ENCODE measurements around the gene HSP90AB1. TPM values are rescaled to one million over a fixed set of nuclear protein-coding genes. Genes with fewer than 3 reads are reported as not detected.
A peak's percentile ranks its signal among the peaks of the same experiment; 100 is the strongest.

The HSP90AB1 gene
- total RNA-seq, 1 donor from 2014 or later = 873 TPM

DNA sequence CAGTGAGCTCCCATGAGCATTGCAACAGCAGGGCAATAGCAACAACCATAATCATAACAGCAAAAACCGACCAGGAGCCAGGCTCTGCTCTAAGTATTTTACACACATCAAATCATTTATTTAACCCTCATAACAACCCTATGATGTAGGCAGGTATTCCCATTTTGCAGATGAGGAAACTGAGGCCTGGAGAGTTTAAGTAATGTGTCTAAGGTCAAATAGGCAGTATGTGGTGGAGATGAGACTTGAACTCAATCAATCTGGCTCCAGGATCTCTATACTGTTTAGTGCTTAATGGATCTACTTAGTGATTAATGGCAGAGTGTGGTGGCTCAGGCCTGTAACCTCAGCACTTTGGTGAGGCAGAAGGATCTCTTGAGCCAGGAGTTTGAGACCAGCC is 26.7 kb downstream of the HSP90AB1 start:
- intact Hi-C loops (cut with micrococcal nuclease) = no loop called here
- no peak for ATAC-seq

DNA sequence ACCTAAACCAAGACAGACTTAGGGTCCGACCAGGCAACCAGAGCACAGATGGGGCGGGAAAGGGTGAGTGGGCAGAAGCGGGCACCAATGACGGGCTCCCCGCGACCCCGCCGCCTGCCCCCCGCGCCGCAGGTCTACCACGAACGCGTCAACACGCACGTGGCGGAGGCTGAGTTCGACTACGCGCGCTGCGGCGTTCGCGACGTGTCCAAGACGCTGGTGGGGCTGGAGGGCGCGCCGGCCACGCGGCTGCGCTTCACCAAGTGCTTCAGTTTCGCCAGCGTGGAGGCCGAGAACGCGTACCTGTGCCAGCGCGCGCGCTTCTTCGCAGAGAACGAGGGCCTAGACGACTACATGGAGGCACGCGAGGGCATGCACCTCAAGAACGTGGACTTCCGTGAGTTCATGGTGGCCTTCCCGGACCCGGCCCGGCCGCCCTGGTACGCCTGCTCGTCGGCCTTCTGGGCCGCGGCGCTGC is 28.4 kb downstream of the HSP90AB1 start:
- intact Hi-C loops (cut with micrococcal nuclease) = no loop called here
- DNase-seq = no peak
- ATAC-seq = no peak

More for the DNA sequence above, 26.7 kb downstream of the HSP90AB1 start:
- no peak for DNase-seq

DNA sequence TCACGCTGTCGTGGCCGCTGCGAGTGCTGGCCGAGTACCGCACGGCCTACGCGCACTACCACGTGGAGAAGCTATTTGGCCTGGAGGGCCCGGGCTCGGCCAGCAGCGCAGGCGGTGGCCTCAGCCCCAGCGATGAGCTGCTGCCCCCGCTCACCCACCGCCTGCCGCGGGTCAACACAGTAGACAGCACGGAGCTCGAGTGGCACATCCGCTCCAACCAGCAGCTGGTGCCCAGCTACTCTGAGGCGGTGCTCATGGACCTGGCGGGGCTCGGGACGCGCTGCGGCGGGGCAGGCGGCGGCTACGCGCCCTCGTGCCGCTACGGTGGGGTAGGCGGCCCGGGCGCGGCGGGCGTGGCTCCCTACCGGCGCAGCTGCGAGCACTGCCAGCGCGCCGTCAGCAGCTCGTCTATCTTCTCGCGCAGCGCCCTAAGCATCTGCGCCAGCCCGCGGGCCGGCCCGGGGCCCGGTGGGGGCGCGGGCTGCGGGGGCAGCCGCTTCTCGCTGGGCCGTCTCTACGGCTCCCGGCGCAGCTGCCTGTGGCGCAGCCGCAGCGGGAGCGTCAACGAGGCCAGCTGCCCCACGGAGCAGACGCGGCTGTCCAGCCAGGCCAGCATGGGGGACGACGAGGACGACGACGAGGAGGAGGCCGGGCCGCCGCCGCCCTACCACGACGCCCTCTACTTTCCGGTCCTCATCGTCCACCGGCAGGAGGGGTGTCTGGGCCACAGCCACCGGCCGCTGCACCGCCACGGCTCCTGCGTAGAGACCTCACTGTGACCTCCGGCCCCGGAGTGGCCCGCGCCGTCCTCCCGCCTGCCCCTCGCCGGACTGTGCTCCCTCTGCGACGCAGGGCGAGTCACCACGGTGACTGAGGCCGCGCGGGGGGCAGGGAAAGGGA is 29.1 kb downstream of the HSP90AB1 start:
- intact Hi-C loops (cut with micrococcal nuclease) = no loop called here
- peak; percentile 75 for ATAC-seq
- DNase-seq = peak; percentile 49

DNA sequence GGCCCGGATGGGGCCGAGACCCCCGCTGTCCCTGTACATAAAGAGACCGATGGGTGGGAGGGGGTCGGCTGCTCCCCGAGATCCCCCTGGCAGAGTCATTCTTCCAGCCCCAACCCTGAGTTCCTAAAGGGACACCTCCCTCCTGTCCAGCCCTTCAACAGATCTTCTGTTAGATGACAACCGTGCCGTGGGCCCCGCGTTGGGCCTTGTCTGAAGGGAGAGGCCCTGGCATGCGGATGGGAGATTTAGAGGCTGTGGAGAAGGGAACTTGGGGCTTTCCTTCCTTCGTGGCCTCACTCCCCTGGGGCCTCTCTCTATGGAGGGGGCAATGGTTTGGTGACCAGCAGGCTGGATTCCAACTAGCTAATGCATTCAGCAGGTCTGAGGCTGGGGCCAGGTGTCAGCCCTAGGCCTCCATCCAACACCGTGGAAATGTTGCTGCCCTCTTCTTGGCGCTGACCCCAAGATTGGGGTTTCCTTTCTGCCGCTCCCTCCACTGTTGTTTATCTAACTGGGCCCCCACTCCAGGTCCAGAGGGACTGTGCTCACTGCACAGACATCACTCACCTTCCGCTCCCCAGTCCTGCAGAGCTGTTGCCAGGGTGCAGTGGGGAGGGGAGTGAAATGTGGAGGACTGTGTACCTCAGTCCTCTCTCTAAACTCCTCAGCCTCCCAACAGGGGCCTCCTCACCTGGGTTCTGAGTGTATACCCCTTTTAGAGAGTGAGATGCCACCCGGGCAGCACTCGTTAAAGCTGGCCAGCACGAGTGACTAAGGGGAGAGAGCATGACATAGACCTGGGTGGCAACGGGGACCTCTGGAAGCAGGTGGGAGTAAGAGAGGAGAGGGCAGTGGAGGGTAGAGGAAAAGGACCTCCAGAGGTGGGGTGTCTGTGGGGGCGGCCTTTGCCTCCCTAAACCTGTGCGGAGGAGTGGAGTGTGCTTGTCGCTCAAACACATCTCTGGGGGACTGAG is 30.1 kb downstream of the HSP90AB1 start:
- DNase-seq (no peak), ATAC-seq (no peak)
- intact Hi-C loops (cut with micrococcal nuclease) = no loop called here

DNA sequence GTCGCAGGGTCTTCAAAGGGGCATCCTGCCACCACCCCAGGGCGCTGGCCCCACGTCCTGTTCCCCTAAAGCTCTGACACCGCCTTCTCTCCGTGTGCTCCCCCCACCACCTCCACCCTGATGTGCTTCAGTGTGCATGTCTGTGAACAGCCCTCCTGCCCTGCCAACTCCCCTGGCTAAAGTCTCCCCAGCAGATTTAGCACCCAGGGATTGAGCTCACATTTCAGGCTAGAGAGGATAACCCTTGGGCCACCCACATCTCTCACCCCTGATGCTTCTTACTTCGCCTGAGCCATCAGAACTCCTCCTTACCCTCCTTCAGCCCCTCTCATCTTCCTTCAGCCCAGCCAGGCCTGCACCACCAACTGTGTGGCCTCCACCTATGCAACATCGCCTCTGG is 30.9 kb downstream of the HSP90AB1 start:
- intact Hi-C loops (cut with micrococcal nuclease) = no loop called here
- DNase-seq = no peak
- no peak for ATAC-seq

DNA sequence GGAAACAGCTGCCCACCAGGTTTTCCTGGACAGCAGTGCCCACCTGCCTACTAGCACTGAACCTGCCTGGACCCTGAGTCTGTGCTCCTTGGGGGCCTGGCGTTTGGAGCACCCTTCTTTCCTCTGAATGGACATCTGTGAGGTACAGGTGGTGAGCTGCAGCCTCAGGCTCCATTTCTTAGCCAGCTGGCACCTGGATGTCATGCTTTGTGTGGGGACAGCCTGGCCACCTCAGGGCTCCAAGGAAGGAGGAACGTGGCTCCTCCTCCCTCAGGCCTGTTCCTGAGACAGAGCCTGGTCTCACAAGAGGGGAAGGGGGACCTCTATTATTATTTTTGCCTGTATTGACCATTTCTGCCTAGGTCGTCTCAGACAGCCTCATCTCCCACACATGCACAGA is 31.4 kb downstream of the HSP90AB1 start:
- DNase-seq (no peak), ATAC-seq (no peak)
- intact Hi-C loops (cut with micrococcal nuclease) = no loop called here

DNA sequence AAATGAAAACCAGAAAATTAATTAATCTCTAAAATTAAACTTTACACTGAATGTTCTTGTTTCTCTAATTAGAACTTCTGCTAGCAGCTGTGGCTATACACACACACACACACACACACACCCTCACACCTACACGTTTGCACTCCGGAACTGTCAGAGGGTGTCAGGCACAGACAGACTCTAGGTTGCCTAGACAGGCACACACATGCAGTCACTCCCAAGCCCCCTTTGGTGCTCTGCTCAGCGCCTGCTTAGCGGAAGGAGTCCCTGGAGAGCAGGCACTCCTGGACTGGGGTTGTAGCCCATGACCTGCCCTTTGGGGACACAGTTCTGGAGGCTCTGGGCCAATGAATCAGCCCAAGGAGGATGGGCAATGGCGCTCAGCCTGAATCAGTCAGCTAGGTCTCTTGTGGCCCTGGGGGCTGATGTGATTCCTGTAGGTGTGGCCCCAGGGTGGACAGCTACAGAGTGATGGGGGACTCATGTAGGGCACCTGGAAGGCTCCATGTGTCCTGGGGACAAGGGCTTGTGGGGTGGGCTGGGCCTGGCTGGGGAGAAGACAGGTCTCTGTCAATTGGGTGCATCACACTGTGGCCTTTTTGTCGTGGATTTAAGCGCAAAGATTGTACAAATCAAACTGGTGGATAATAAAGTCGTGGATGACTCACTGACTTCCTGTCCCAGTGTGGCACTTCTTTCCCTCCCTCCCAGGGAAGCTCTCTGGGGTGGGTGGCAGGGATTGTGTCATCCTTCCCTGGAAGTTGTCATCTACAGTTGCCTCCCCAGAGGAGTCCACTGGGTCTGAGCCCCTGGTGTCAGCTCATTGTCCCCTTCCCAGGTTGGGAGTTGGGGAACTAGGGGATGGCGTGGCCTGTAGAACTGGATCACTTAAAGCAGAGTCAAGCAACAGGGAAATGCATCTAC is 32.1 kb downstream of the HSP90AB1 start:
- no peak for ATAC-seq
- DNase-seq = no peak
- intact Hi-C loops (cut with micrococcal nuclease) = no loop called here

DNA sequence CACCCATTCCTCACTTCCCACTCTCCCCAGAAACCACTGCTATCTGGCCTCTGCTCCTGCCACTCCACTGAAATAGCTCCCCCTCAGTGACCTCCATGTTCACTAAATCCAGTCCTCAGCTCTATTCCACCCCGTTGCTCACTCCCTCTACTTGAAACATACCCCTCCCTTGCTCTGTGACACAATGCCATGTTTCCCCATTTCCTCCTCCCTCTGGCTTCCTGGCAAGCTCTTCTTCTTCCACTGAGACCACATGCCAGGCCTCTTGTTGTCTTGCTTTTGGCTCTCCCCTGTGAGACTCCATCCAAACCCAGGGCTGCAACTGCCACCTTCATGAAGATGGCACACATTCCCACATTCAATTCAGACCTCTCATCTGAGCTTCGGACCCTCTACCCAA is 37.2 kb downstream of the HSP90AB1 start:
- DNase-seq (no peak), ATAC-seq (no peak)
- intact Hi-C loops (cut with micrococcal nuclease) = no loop called here

DNA sequence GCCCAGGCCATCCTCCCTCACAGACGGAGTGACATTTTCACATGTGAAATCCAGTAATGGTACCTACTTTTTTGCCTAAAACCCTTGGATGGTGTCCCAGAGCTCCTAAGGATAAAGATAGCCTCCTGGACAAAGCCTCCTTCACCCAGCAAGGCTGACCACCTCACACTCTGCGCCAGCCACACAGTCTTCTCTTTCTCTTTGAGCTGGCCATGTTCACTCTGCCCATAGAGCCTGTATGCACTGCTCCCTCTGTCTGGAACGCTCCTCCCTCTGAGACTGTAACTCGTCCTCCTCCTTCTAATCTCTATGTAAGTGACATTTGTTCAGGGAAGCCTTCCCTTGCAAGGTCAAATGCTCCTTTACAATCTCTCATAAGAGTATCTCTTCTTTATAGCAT is 38.0 kb downstream of the HSP90AB1 start:
- DNase-seq (no peak), ATAC-seq (no peak)
- intact Hi-C loops (cut with micrococcal nuclease) = no loop called here

DNA sequence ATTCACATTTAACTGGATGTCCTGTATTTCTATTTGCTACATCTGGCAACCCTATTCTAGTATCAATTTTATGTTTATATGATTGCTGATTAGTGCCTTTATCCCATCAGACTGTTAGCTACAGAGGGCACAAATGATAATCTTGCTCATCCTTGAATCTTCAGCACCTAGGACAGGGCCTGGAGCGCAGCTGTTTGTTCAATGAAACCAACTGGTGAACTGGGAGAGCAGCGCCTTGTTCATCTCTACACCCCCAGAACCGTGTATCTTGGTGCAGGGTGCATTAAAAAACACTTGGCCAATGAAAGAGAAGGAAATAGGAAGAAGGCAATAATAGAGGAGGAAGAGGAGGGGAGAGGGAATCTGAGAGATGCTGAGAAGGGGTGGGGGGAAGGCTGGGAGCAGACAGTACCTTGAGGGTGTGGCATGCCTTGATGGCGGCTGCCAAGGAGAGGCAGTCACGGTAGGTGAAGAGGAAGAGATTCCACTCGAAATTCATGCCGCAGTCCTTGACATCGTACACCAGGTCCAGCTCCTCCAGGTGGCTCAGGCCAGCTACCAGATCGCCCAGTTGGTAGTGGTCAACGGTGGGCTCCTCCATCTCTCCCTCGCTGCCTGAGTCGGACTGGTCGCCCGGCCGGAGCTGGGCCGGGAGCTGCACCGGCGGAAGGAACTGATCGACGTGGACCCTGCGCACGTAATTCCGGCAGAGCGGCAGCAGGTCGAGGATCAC is 38.8 kb downstream of the HSP90AB1 start:
- intact Hi-C loops (cut with micrococcal nuclease) = no loop called here
- ATAC-seq (no peak), DNase-seq (peak; percentile 15)

DNA sequence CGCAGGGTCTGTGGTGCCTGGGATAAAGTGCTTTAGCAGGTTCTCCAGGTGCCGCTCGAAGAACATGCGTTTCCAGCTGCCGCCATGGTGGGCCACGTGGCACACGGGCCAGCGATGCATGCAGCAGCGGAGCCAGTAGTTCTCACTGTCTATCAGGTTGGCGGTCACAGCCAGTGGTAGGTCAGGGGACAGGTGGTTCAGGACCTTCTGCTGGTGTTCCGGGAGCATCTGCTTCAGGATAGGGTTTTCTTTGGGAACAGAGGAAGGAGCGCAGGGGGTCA is 39.3 kb downstream of the HSP90AB1 start:
- ATAC-seq = no peak
- intact Hi-C loops (cut with micrococcal nuclease) = no loop called here

DNA sequence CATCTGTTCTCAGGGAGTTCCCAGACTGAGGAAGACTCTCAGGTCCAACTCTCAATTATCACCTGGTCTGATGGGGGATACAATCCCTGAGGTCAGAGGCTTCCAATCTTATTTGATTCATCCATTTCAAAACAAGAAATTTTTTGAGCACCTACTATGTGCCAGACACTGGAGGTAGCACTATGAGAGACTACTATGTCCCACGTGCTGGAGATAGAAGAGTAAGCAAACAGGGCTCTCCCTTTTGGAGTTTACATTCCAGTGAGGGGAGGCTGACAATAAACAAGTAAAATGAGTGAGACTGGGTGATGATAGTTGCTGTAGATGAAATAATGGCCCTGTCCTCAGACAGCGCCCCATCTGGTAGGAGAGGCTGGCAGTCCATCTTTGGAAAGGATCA is 39.8 kb downstream of the HSP90AB1 start:
- ATAC-seq (no peak), DNase-seq (no peak)
- intact Hi-C loops (cut with micrococcal nuclease) = no loop called here

More for the DNA sequence above, 39.3 kb downstream of the HSP90AB1 start:
- no peak for DNase-seq

DNA sequence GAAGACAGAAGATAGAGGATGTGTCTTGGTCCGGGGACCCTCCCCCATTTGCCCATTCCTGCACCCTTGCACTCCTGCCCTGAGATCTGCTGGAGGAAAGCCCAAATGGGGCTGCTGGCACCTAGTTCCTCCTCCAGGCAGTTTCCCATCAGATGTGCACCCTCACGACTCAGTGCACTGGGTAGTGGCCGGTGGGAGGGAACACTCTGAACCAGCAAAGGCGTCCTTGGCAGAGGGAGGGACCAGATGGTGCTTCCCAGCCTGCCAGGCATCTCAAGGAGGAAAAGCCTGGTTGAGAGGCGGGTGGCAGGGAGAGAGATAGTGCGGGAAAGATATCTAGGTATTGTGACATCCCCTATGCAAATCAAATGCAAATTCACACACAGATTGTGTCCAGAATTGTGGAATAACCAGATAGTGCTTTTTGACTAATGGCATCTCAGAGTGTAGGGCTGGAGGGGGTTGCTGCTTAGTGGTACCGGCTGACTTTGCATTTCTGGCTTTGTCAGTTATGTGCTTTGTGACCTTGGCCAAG is 42.9 kb downstream of the HSP90AB1 start:
- ATAC-seq = no peak
- intact Hi-C loops (cut with micrococcal nuclease) = no loop called here
- peak; percentile 1 for DNase-seq

DNA sequence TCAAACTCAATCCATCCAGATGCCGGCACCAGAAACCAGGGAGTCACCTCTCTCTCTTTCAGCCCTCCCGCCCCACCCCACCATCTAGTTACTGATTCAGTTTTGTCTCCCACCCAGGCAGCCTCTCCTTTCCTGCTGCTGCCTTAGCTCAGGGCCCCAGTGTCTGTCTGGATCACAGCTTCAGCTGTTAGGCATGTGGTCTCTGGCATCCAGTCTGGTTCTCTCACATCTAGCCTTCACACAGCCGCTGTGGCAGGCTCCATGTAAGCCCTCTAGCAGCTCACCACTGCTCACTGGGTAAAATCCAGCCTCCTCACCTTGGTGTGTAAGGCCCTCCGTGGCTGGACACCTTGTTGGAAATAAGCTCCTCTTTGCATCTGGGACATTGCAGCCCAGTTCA is 44.9 kb downstream of the HSP90AB1 start:
- DNase-seq (no peak), ATAC-seq (no peak)
- intact Hi-C loops (cut with micrococcal nuclease) = no loop called here

DNA sequence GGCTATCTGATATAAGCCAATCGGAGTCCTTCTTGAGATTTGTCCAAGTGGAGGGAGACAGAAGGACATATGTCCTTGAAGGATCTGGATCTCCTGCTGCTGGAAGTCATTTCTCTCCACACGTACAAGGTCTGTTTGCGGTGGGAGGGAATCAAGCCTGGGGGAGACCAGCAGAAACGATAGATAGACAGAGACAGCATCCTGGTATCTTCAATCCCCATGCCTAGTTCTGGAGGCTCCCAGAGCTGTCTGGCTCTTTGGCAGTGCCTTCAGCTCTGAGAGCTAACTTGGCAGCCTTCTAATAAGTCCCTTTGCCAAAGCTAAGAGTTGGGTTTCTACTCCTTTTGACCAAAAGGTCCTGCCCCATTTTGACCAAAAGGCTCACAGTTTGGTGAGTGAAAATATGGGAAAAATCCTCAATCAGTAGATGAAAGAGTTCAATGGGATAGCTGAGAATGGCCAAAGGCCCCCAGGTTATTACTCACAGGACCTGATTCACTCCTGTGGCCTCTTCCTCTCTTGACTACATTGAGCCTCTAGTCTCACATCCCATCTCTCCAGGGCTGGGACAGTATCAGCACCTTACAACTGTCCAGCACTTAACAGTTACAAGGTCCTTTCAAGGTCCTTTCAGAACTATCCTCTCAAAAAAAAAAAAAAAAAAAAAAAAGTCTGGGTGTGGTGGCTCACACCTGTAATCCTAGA is 45.9 kb downstream of the HSP90AB1 start:
- intact Hi-C loops (cut with micrococcal nuclease) = no loop called here
- DNase-seq = no peak
- no peak for ATAC-seq

DNA sequence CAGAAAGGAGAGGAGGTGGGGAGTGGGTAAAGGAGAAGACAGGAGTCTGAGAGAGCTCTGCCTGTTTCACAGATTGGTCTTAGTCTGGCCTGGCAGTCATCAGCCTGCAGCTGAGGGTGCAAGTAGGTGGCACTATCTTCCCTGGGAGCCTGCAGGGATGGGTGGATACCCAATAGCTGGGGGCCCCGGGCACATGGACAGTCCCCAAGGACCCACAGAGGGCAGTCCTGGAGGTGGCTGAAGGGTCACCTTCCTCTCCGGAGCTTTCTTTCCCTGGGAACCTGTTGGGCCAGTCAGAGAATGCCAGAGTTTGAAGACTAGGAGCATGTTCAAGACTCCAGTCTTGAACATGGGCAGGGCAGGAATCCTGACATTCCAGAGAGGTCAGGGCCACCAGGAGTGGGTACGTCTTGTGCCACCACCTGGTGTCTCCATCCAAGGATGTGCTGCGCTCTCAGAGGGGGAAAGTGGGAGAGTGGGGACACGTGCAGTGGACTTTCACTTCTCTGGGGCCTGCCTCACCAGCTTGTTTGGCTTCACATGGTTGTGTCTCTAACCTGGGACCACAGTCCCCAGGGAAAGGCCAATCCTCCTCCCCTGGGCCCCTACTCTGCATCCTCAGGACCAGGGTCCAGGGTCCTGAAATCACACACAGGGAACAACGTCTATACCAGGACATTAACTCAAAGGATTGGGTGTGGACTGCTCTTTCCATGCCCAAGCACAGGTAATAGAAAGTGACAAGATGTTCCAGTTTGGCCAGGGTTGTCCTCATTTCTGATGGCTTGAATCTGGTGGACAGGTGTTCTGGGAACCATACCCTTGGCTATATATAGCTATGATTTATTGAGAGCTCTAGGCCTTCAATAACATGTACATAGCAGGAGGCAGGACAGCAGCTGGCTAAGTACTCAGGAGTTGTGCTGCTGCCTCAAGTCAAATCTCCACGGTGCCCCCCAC is 48.2 kb downstream of the HSP90AB1 start:
- DNase-seq (no peak), ATAC-seq (no peak)
- intact Hi-C loops (cut with micrococcal nuclease) = no loop called here
